Measurements from ENCODE around the gene CHST2.

DNA sequence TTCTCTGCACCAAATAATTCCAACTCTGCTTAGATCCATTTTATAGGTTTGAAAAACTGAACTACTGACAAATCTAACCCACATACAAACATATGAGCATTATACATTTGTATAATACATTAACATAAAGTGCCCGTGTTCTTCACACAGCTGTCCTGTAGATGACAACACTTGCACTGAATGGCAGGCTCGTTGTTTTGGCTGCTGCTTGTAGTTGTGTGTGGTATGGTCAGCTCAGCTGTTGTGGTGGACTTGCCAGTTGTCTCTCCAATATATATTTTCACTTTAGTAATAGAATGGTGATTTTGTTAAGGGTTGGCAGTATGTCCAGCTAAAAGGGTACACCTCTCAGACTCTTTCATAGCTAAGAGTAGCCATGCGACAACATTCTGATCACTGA is 30.5 kb downstream of the CHST2 start:
- TF ChIP-seq, protein P1, sequence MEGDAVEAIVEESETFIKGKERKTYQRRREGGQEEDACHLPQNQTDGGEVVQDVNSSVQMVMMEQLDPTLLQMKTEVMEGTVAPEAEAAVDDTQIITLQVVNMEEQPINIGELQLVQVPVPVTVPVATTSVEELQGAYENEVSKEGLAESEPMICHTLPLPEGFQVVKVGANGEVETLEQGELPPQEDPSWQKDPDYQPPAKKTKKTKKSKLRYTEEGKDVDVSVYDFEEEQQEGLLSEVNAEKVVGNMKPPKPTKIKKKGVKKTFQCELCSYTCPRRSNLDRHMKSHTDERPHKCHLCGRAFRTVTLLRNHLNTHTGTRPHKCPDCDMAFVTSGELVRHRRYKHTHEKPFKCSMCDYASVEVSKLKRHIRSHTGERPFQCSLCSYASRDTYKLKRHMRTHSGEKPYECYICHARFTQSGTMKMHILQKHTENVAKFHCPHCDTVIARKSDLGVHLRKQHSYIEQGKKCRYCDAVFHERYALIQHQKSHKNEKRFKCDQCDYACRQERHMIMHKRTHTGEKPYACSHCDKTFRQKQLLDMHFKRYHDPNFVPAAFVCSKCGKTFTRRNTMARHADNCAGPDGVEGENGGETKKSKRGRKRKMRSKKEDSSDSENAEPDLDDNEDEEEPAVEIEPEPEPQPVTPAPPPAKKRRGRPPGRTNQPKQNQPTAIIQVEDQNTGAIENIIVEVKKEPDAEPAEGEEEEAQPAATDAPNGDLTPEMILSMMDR (optimal IDR thresholded peaks at IDR 0.05 in 1 of 3, IDR thresholded peaks at IDR 0.05 in 1 of 3, conservative IDR thresholded peaks at IDR 0.05 in 1 of 3; ENCODE audit: extremely low read depth in 1 of 3, insufficient read depth in 2 of 3, low read length in 3 of 3) = no peak
- no peak for TF ChIP-seq EZH2 (IDR thresholded peaks at IDR 0.05; ENCODE audit: low read length)
